HG03159 (cell line): ENCODE results near the gene ARHGAP18.

Experiments used
- ATAC-seq: cut with Tn5 transposase; IDR thresholded peaks from one replicate; pipeline ENCODE4 v1.9.1; 2021; ENCODE audit warnings: mild to moderate bottlenecking, moderate library complexity; ENCODE audit not compliant: unreplicated experiment

ARHGAP18 gene

DNA sequence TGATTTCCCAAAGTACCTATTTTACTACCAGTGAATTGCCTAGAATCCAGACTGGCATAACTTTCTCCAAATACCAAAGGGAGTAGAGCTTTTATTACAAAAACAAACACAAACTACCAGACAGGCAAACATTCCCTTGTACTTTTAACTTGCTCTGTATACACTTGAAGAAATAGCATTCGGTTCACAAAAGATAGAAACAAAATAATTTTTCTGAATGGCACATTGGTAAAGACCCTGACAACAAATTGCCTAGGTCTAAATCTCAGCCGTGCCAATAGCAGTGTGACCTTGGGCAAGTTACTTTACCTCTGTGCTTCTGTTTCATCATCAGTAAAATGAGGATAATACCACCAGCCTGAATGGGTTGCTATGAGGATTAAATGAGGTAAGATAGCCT is 15.9 kb downstream of the ARHGAP18 start:
- ATAC-seq, result no peak

DNA sequence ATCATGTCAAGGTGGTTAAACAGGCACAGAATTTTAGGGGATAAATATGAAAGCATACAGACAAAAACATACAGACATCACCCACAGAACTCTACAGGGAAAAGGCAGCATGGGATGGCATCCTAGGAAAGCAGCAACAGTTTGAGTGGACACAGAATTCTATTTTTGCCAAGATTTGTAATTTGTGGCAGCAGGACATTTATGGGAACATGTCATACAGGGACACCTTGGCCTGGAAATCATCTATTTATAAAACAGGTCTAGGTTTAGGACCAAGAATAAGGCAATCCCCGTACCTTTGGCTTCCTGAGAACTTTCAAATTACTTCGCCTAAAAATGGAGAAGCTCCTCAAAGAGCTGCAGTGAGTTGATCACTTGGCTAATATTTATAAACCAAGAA is 17.5 kb downstream of the ARHGAP18 start:
- no peak for ATAC-seq

DNA sequence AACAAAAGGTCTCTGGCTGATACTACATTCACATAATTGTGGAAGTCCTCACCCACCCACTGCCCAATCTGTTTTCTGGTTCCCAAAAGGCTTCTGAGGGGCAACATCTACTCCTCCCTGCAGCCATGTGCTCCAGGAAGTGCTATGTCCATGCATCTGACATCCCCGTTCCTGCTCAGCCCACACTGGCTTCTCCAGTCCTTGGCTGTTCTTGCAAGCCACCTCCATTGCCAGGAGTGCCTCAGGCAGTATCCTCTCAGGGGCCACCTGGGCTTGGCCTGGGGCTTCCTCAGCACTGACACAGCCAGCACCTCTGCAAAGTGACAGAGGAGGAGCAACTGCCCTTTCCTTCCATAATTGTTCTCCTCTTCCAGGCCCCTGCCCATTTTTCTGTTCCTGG is 18.3 kb downstream of the ARHGAP18 start:
- no peak for ATAC-seq

DNA sequence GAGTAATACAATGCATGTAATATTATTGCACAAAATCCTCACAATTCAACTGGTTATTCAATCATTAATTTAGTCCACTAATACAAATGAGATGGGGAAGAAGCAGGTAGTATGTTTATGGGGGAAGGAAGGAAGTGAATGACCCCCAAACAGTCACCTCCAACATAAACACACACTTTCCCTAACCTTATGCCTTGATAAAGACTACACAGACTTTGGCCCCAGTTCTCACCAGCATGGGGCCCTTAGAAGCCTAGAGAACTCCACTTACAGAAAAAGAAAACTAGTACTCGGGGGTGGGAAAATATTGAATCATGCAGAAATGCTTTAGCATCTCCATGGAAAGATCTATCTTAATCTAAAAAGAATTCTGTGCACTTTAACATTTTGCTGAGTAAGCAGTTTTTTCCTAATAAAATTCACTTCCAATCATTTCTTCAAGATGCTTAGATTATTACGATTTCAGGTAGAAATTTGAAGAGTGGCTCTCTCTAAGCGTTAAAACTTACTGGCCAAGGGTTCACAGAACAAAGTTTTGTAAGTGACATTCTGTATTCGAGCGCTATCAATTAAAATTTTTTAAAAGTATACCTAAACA is 18.8 kb downstream of the ARHGAP18 start:
- ATAC-seq, result no peak

DNA sequence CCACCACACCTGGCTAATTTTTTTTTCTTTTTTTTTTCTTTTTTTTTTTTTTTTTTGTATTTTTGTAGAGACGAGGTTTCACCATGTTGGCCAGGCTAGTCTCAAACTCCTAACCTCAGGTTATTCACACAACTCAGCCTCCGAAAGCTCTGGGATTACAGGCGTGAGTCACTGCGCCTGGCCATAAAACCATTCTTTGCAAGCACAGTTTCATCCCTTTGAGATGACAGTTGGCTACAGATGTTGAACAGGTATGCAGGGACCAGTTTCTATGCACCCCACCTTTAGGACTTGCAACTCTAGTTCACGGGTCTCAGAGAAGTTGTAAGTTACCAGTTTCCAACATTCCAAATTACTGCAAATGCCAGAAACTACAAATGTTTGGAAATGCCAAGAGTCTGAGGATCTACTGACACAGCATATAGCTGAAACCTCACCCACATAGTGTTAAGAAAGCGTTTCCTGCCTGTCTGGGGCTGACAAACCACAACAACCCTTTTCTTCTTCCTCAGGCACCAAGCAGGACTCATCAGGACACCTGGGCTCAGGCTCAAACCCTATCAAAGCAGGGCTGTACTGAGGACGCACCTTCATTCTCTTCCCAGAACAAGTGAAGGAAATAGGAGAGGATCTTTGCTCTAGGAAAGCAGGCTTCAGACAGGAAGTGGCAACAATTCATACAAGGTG is 22.9 kb downstream of the ARHGAP18 start:
- peak; percentile 59 for ATAC-seq

DNA sequence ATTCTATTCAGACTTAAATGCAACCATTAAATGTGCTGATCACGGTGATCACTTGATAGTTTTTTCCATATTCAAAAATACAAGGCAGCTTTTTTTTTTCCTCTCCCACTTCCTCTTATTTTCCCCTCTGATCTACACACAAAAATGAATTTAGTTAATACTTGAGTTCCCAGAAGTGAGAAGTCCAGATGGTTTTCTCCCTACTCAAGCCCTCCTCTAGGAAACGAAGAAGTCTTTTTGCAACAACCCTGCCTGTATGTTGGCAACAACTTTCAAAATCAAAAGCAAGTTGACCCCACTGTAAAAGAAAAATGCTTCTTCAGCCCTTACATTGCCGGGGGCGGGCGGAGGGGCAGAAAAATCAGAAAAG is 24.3 kb downstream of the ARHGAP18 start:
- no peak for ATAC-seq

DNA sequence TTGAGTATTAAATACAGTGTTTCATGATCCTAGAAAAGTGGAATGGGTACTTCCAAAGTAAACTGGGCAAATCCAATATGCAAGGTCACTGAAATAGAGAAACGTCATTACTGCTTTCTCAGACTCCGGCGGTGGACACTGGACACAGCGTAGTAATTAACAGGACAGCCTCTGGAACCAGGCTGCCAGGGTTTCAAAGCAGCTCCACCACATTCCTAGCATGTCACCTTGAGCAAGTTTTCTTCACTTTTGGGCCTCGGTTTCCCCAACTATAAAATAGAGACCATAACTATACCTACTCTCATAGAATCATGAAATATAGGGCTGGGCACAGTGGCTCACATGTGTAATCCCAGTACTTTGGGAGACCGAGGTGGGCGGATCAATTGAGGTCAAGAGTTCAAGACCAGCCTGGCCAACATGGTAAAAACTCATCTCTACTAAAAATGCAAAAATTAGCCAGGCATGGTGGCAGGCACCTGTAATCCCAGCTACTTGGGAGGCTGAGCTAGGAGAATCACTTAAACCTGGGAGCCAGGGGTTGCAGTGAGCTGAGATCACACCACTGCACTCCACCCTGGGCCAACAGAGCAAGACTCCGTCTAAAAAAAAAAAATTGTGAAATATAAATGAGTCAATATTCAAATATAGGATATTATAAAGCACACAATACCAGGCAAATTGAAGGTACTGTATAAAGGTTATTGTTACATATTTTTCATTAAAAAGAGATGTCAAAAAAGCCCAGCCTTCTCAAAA is 24.9 kb downstream of the ARHGAP18 start:
- ATAC-seq, result no peak

DNA sequence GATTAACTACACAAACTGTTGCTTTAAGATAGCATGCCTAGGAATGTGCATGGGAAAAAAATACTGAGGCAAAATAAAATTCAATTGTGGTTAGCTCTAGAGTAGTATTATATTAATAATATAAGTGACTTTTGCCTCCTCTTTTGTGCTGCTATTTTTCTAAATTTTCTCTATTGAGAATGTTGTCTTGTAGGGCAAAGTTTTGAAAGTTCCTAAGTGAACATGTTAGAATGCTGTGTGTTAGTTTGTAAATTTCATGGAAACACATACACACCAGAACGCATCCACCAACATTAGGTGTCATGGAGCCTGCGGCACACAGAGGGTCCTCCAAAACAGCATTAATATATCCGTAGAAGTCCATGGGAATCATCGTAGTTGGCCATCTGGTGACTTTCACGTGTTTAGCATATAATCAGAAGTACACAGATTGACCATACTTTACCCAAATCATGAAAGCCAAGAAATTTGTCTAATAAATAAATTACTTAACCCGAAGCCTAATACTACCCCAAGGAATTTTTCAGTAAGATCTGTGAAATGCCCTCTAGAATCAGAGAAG is 25.6 kb downstream of the ARHGAP18 start:
- no peak for ATAC-seq

DNA sequence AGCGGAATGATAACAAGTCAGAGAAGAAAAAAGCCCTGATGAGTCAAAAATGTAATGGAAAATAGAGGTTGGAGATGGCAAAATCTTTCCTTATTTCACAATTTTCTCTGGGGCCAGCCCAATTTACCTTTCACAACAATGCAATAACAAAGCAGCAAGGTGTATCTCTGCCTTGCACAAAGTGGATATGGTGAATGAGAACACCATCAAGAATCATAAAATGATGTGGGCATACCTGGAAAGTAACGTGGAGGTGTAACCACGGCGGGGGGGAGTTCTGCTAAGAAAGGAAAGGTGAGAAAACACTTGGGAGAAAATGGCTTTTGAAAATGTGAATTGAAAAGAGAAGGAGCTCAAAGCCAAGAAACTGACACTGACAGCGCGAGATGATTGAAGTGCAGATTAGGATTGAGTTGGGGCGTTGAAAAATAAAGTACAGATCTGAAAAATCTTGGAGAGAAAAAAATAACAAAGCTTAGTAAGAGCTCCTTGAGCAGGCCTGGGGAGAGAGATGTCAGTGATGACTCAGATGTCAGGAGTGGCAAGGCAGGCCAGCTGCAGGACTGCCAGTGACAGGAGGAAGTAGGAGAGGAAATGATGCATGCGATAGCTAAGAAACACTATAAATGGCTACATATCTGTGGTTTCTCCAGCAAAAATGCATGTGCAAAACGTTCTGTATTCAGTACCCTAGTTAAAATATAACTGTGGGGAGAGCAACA is 26.2 kb downstream of the ARHGAP18 start:
- peak; percentile 95 for ATAC-seq

DNA sequence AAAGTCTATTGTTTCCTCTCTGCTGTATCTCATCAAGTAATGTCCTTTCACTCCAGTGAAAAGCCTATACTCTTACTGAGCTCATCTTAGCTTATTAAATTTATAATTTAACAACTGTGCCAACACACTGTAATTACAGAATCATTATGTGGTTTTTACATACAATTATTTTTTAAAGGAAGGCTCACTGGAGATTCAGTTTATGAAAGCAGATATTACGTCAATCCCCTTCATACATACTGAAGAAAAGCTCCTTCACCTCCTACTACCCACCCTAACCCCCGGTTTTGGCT is 28.1 kb downstream of the ARHGAP18 start:
- ATAC-seq, result no peak

DNA sequence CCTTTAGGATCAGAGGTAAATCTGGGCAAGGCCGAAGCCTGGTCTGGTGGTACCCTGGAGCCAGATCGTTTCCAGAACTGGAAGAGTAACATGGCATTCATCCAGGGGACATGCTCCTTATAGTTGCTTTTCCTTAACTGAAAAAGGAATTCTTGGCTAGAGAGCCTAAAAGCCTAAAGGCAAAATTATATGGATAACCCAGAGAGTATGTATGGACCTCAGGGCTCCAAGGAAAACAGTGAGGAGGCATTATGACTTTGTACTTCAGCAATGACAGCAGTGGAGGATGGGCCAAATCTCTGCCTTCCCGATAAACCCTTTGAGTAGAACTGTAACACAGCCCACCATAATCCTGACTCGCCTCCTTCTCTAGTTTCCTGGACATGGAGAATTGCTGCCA is 29.3 kb downstream of the ARHGAP18 start:
- no peak for ATAC-seq

DNA sequence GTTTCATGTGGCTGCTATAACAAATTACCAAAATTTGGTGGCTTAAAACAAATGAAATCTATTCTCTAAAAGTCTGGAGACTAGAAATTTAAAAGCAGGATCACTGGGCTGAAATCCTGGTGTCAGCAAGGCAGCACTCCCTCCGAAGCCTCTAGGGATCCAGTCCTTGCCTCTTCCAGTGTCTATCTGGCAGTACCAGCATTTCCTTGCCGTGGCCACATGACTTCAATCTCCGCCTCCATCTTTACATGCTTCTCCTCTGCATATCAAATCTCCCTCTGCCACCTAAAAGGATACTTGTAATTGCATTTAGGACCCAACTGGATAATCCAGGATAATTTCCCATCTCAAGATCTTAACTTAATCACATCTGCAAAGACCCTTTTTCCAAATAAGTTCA is 30.2 kb downstream of the ARHGAP18 start:
- no peak for ATAC-seq

DNA sequence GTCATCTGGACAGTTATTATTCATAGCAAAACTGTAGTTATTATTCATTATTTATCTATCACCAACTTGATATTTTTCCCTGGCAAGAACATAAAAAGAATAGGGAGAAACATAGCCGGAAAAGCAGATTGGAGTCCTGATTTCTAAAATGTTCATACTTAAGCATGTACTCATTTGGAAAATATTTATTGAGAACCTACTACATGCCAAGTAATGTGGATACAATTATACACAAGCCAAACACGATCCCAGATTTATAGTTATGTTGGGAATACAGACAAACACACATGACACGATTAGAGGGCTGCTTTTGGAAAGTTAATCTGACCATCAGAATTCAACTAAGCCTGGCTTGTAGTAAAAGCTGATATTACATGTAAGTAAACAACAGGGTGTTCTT is 30.7 kb downstream of the ARHGAP18 start:
- no peak for ATAC-seq

DNA sequence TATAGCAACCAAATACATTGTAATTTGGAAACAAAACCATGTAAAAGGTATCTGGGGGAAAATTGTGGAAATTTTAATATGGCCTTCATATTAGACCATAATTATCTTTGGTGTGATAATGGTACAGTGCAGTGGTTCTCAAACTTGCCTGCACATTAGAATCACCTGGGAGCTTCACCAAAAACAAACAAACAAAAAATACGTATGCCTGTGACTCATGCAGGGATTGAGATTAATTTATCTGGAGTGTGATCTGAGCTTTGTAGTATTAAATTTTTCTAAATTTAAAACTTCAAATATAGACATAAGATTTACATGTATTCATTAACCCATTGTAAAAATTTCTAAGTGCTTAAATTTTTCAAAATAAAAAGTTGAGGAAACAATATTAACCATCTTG is 31.5 kb downstream of the ARHGAP18 start:
- no peak for ATAC-seq

DNA sequence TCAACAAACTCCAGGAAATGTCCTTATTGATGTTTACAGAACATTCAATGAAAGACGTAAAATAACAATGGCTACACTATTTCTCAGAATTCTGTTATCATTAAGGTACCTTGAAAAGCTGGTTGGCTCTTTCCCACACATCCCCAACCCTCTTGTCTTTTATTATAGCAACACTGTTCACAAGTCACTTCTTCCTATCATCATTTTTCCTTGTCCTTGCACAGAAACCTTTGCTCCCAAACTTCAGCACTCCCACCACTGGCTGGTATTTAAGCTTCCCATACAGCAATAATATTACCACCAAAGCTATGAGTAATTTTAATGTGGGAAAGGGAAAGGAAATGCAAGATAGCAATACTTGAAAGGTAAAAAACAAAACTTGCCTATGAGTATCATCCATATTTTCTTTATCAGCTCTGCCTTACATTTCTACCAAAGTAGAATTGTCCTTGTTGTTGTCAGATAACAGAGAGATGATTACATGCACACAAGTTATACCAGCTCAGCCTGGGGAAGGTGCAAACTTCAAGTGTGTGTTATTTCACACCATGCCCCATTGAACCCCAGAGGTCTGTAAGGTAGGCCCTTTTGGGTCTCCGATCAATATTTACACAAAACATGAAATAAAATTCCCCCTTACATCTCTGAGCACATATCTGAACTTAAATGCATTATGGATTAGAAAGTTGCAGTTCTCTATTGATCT is 32.2 kb downstream of the ARHGAP18 start:
- ATAC-seq, result no peak

DNA sequence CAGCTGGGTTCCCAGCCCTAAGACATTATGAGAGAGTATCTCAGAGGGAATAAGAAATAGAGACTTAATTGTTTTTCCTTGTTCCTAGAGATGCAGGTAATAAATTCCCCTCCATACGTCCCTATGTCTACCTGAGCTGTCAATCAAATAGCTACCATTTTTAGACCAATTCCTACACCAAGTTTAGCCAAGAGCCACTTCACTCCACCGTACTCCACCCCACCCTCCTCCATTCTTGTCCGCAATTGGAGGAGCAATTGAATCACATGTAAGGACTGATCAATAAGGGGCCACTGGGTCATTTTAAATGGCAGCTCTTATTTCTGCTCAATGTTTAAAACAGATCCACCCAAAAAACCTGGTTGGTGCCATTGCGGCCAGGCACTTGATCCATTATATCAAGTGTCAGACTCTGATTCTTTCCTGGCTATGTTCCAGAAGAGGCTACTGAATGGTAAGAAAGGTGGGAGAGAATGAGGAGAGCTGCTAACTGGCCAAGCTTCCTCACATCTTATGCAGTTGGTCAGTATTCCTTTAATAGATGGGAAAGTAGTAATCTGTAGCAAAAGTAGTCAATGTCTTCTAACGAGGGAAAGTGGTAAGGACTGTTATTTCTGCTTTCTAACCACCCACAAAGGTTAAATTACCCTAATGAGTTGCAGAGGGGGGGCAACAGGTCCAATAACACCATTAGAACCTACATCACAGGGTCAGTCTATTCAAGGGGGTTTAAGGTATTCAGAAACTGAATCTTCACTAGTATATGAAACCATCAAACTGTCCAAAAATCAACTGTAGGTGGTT is 34.1 kb downstream of the ARHGAP18 start:
- no peak for ATAC-seq

DNA sequence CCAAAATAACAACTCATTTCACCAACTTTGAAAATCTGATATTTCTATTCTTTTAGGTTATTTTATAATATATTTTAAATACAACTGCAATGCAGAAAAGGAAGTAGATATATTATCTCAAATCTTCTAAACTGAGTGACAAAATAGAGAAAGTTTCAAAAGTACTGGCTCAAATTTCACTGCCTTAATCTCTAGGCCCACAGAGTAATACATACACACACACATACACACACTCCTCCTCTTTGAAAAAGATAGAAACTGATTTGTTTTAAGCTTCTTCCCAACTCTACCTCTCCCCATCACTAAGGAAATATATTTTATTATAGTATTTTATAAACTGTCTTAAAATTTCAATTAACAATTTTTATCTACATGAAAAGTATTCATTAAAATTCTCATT is 36.2 kb downstream of the ARHGAP18 start:
- no peak for ATAC-seq

DNA sequence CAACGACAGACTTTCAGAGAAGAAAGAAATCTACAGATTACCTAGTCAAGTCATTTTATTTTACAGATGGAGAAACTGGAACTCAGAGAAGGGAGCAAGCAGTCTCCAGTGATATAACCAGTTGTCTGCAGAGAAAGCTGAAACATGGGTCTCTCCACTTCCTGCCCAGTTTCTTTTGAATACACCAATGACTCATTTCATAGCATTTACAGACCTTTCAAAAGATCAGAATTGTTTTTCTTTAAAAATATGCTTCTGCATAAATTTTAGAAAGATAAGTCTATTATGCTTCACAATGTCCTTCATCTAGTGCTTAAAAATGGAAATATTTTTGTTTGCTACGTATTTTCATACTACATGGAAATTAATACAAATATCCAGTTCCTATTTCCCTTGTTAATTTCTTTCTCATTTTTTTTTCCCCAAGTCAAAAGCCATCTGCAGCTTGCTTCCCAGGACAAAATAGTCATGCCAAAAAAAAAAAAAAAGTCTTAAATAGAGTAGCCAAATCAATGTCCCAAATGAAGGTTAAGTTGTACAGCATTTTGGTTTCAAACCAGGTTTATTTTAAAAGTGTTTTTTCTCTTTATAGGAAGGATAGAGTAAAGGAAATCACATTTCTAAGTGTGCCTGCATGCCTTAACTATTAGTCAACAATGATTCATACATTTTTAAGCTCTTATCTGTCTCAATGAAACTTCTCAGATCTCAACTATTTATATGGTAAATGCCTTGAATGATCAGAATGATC is 36.9 kb downstream of the ARHGAP18 start:
- ATAC-seq, result peak; percentile 70

DNA sequence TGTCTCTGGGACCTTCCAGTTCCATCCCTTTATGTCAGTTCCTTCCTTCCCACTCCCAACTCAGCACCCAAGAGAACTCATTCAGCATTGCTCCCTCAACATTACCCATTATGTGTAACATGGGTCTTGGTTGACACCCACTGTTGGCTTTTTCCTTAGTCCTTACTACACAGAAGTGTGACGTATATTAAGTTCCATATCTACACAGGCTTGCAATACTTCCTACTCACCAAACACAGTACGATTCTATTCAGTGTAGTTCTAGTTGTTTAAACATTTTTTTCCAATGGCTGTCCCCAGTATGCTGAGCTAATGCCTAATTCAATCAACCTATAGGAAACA is 37.7 kb downstream of the ARHGAP18 start:
- peak; percentile 5 for ATAC-seq
